IPS-20b (cell line): Measurements from ENCODE around the gene VKORC1L1.
"Not testable (repeated sequence)": the region's sequence is repeated elsewhere in the genome, so short reads cannot be mapped to it uniquely, and the experiment has no call there.

Experiments used
- H3K27ac ChIP-seq: one replicate; pipeline ENCODE4 v1.5.1; 2013; ENCODE audit warnings: low read length
- H3K27me3 ChIP-seq: 2 replicates; pipeline ENCODE4 v1.6.1; 2013; ENCODE audit warnings: mild to moderate bottlenecking, low read length, inconsistent platforms; ENCODE audit not compliant: insufficient read depth
- H3K36me3 ChIP-seq: 2 replicates; pipeline ENCODE4 v1.6.1; 2013; ENCODE audit warnings: low read depth, mild to moderate bottlenecking, inconsistent platforms, low read length, moderate library complexity; ENCODE audit not compliant: insufficient read depth
- H3K4me1 ChIP-seq: 2 replicates; pipeline ENCODE4 v1.6.1; 2013; ENCODE audit warnings: mild to moderate bottlenecking, control low read depth, inconsistent platforms, low read length, moderate library complexity; ENCODE audit not compliant: insufficient read depth
- H3K4me3 ChIP-seq: 2 replicates; pipeline ENCODE4 v1.5.1; 2013; ENCODE audit warnings: mild to moderate bottlenecking, low read length, inconsistent platforms
- H3K9ac ChIP-seq: 2 replicates; pipeline ENCODE4 v1.6.1; 2013; ENCODE audit warnings: low read depth, mild to moderate bottlenecking, inconsistent platforms, low read length, moderate library complexity
- H3K9me3 ChIP-seq: 2 replicates; pipeline ENCODE4 v1.6.1; 2013; ENCODE audit warnings: mild to moderate bottlenecking, low read depth, low read length, inconsistent platforms; ENCODE audit not compliant: insufficient read depth

The VKORC1L1 gene

GRCh38 chr7:65889722-65890121 is 16.8 kb downstream of the VKORC1L1 start:
- not testable (repeated sequence) for H3K9me3 ChIP-seq, H3K4me3 ChIP-seq, H3K27ac ChIP-seq, H3K9ac ChIP-seq, H3K4me1 ChIP-seq, H3K27me3 ChIP-seq
- H3K36me3 ChIP-seq = peaks cover 14% of the 10 kb centered on the region; the same call in 1 of the 2 replicates

- no peaks in the 10 kb centered on the region for H3K9me3 ChIP-seq
- H3K27me3 ChIP-seq = no peaks in the 10 kb centered on the region
- no peaks in the 10 kb centered on the region for H3K4me1 ChIP-seq
- H3K4me3 ChIP-seq = no peak overlapping the region
- no peak overlapping the region for H3K9ac ChIP-seq
- H3K36me3 ChIP-seq = peaks cover 14% of the 10 kb centered on the region; the same call in 1 of the 2 replicates
- no peak overlapping the region for H3K27ac ChIP-seq
Measured at GRCh38 chr7:65892161-65892560, 19.3 kb downstream of the VKORC1L1 start.

- Histone ChIP-seq H3K9ac (no peak overlapping the region), H3K27ac (no peak overlapping the region), H3K36me3 (peaks cover 14% of the 10 kb centered on the region; the same call in 1 of the 2 replicates), H3K27me3 (no peaks in the 10 kb centered on the region), H3K4me3 (no peak overlapping the region), H3K9me3 (no peaks in the 10 kb centered on the region), H3K4me1 (no peaks in the 10 kb centered on the region)
Measured at GRCh38 chr7:65892835-65893234, 20.0 kb downstream of the VKORC1L1 start.

GRCh38 chr7:65896279-65896870 is 23.5 kb downstream of the VKORC1L1 start:
- no peaks in the 10 kb centered on the region for H3K4me1 ChIP-seq
- no peak overlapping the region for H3K4me3 ChIP-seq
- H3K9me3 ChIP-seq = no peaks in the 10 kb centered on the region
- no peak overlapping the region for H3K9ac ChIP-seq
- no peaks in the 10 kb centered on the region for H3K27me3 ChIP-seq
- peaks cover 14% of the 10 kb centered on the region; the same call in 1 of the 2 replicates for H3K36me3 ChIP-seq
- H3K27ac ChIP-seq = no peak overlapping the region

- H3K27ac ChIP-seq, H3K4me1 ChIP-seq, H3K9ac ChIP-seq, H3K9me3 ChIP-seq, H3K36me3 ChIP-seq, H3K27me3 ChIP-seq, H3K4me3 ChIP-seq: not testable (repeated sequence)
Measured at GRCh38 chr7:65897289-65897688, 24.4 kb downstream of the VKORC1L1 start.

GRCh38 chr7:65898677-65899447 is 26.0 kb downstream of the VKORC1L1 start:
- not testable (repeated sequence) for H3K9ac ChIP-seq, H3K36me3 ChIP-seq, H3K4me1 ChIP-seq, H3K4me3 ChIP-seq, H3K27ac ChIP-seq, H3K27me3 ChIP-seq, H3K9me3 ChIP-seq

GRCh38 chr7:65902306-65902705 is 29.4 kb downstream of the VKORC1L1 start:
- Histone ChIP-seq H3K27me3 (no peaks in the 10 kb centered on the region), H3K27ac (no peak overlapping the region), H3K9me3 (no peaks in the 10 kb centered on the region), H3K9ac (no peak overlapping the region), H3K4me3 (no peak overlapping the region), H3K36me3 (0 out of 2 replicates have a peak, but pooled peaks cover 4% of the 10 kb centered on the region), H3K4me1 (no peaks in the 10 kb centered on the region)

- Histone ChIP-seq H3K4me1 (peaks cover 2% of the 10 kb centered on the region; the same call in 1 of the 2 replicates), H3K9me3 (no peaks in the 10 kb centered on the region), H3K4me3 (no peak overlapping the region), H3K27me3 (no peaks in the 10 kb centered on the region), H3K36me3 (0 out of 2 replicates have a peak, but pooled peaks cover 4% of the 10 kb centered on the region), H3K27ac (no peak overlapping the region), H3K9ac (no peak overlapping the region)
Measured at GRCh38 chr7:65907501-65908198, 34.8 kb downstream of the VKORC1L1 start.

- H3K4me1 ChIP-seq = peaks cover 2% of the 10 kb centered on the region; the same call in 1 of the 2 replicates
- H3K4me3 ChIP-seq = no peak overlapping the region
- no peaks in the 10 kb centered on the region for H3K9me3 ChIP-seq
- H3K9ac ChIP-seq = no peak overlapping the region; the same call in 1 of the 2 replicates
- no peaks in the 10 kb centered on the region for H3K27me3 ChIP-seq
- no peak overlapping the region for H3K27ac ChIP-seq
- H3K36me3 ChIP-seq = no peaks in the 10 kb centered on the region
Measured at GRCh38 chr7:65910237-65910636, 37.4 kb downstream of the VKORC1L1 start.

GRCh38 chr7:65912237-65912636 is 39.4 kb downstream of the VKORC1L1 start:
- no peaks in the 10 kb centered on the region for H3K36me3 ChIP-seq
- peaks cover 2% of the 10 kb centered on the region; the same call in 1 of the 2 replicates for H3K4me1 ChIP-seq
- no peak overlapping the region for H3K27ac ChIP-seq
- H3K9ac ChIP-seq = no peak overlapping the region
- H3K27me3 ChIP-seq = no peaks in the 10 kb centered on the region
- H3K9me3 ChIP-seq = no peaks in the 10 kb centered on the region
- no peak overlapping the region for H3K4me3 ChIP-seq

GRCh38 chr7:65915921-65916657 is 43.2 kb downstream of the VKORC1L1 start:
- H3K27ac ChIP-seq = no peak overlapping the region
- H3K9ac ChIP-seq = no peak overlapping the region
- H3K9me3 ChIP-seq = no peaks in the 10 kb centered on the region
- peaks cover 6% of the 10 kb centered on the region; the same call in 1 of the 2 replicates for H3K36me3 ChIP-seq
- no peaks in the 10 kb centered on the region for H3K27me3 ChIP-seq
- no peak overlapping the region for H3K4me3 ChIP-seq
- no peaks in the 10 kb centered on the region for H3K4me1 ChIP-seq
